ENCODE results near the gene NUAK2.

DNA sequence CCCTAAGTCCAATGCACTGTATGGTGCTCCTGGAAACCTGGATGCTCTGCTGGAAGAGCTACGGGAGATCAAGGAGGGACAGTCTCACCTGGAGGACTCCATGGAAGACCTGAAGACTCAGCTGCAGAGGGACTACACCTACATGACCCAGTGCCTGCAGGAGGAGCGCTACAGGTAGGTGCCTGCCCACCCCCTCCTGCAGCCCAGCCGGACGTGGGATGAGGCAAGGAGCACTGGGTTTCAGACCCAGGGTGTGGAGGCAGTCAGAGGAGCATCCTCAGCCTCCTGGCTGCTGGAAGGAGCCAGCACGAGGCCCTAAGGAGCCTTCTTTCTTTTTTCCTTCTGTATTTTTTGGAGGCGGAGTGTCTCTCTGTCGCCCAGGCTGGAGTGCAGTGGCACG, 51.8 kb downstream of the NUAK2 start:
- TF ChIP-seq CTCF (conservative IDR thresholded peaks at IDR 0.05; ENCODE audit: low read depth, low read length) (no peak), RAD21 (IDR thresholded peaks at IDR 0.05; ENCODE audit: low read length) (no peak), POLR2A (IDR thresholded peaks at IDR 0.05; ENCODE audit: low read depth, low read length) (no peak), MAFK (IDR thresholded peaks at IDR 0.05; ENCODE audit: low read depth, low read length) (no peak), USF2 (IDR thresholded peaks at IDR 0.05; ENCODE audit: low read depth, low read length) (no peak), MAZ (IDR thresholded peaks at IDR 0.05; ENCODE audit: borderline replicate concordance, low read depth, low read length) (no peak), CEBPB (IDR thresholded peaks at IDR 0.05; ENCODE audit: low read depth, low read length) (no peak), MXI1 (IDR thresholded peaks at IDR 0.05; ENCODE audit: borderline replicate concordance, low read depth, low read length) (no peak), CHD1 (IDR thresholded peaks at IDR 0.05; ENCODE audit: low read depth, low read length) (no peak), SMC3 (IDR thresholded peaks at IDR 0.05; ENCODE audit: low read depth, low read length) (no peak), RCOR1 (IDR thresholded peaks at IDR 0.05; ENCODE audit: insufficient replicate concordance, low read length) (no peak), RFX5 (IDR thresholded peaks at IDR 0.05; ENCODE audit: low read depth, low read length) (no peak)
- TF ChIP-seq, protein P1, sequence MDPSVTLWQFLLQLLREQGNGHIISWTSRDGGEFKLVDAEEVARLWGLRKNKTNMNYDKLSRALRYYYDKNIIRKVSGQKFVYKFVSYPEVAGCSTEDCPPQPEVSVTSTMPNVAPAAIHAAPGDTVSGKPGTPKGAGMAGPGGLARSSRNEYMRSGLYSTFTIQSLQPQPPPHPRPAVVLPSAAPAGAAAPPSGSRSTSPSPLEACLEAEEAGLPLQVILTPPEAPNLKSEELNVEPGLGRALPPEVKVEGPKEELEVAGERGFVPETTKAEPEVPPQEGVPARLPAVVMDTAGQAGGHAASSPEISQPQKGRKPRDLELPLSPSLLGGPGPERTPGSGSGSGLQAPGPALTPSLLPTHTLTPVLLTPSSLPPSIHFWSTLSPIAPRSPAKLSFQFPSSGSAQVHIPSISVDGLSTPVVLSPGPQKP (IDR thresholded peaks at IDR 0.05; ENCODE audit: borderline replicate concordance, low read depth, low read length) = no peak
